SHP77 (cell line): ENCODE results near the gene ELMO3.

ENCODE experiments used
- DNase-seq, 2 experiments: peaks; one replicate each; lab custom pipeline; 2025; lab: John Stamatoyannopoulos, UW

The ELMO3 gene

DNA sequence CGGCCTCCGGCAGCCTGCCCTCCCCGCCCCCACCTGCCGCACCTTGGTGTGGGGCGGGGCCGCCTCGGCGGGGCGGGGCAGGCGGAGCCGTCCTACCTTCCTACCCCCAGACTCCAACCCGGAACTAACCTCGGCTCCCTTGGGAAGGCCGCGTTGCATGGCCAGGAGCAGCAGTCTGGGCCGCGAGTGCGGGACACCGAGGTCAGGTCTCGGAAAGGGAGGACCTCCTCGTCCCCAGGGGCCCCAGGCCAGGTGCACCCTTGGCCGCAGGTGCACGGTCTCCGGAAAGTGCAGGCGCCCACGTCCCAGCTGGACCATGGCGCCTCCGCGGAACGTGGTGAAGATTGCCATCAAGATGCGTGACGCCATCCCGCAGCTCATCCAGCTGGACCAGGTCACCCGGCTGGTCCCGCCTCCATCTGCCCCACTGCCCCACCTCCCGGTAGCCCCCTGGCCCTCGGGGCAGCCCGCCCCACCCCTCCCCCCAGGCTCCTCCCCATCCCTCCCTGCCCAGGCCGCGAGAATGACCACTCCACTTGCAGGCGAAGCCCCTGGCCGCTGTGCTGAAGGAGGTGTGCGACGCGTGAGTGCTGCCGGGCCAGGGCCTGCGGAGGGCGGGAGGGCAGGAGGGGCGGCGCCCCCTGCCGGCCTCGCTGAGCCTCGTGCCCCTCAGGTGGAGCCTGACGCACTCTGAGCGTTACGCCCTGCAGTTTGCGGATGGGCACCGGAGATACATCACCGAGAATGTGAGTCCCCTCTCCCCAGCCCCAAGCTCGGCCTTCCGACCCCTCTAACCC is at the start of gene ELMO3:
TSS of gene ELMO3 (plus strand) at position 121 of the 797 bp plus-strand sequence. CDS start at position 317, 196 bp downstream.
- DNase-seq: no peak

GRCh38 chr16:67149276-67150046 is 49.5 kb upstream of the ELMO3 start:
- DNase-seq: no peak

DNA sequence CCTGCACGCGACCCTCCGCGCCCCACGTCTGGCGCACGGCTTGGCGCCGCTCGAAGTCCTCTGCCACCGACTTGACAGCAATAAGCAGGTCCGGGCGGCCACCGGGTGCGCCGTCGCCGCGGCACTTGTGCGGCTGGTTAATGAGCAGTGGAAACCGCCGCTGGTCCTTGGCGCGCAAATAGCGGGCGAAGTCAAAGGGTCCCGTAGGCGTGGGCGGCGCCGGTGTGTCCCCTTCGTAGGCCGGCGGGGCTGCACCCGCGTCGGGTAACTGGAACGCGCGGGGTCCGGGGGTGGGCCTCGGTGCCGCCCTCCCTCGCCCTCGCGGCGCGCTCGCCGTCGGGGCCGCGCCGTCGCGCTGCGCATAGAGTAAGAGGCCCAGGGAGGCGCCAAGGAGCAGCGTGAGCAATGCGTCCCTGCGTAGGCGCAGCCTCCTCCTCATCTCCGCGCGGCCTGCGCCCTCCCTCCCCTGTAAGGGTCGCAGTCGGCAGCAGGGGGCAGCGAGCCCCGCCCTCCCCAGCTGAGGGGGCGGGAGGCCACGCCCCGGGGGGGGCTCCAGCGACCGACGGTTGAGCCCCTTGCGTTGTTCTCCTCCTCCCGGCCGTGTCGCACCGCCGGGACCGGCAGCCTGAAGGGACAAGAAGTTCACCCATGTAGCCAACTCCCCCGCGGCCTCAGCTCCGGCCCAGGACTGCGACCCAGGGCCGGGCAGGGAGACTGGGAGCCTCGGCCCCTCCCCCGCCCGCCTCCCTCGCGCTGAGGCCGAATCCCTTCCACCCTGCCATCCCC is 48.7 kb upstream of the ELMO3 start:
- DNase-seq: no peak

GRCh38 chr16:67150833-67151396 is 48.0 kb upstream of the ELMO3 start, which contains the start of gene B3GNT9:
B3GNT9 (minus strand) TSS chr16:67150998; CDS start chr16:67150485, 513 bp downstream.
- no peak for DNase-seq

DNA sequence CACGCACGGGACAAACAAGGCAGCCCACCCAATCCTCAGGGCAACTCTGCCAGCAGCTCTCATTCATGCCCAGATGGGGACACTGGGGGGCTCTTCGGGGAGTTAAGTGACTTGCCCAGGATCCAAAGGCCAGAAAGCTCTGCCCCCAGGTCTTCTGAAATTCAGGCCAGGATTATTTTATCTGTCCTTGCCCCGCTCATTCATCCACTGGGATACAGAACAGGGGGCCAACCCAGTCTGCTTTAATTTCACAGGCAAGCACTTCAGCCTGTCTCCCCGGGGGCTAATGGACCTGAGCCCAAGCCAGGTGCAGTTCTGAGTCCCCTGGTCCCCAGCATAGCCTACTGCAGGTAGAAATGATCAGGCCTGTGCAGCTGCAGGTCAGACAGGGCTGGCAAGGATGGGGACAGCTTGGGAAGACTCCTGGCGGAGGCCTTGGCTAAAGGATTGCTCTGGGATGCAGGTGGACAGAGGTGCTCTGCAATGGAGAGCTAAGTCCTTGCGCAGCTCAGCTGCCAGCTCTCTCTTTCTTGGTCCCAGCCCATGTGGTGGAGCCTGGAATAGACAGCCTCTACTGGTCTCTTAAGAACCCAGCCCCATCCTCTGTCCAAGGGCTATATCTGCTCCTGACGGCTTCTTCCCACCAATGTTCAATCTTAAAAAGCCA is 47.4 kb upstream of the ELMO3 start:
- no peak for DNase-seq

GRCh38 chr16:67154578-67155294 is 44.2 kb upstream of the ELMO3 start:
- no peak for DNase-seq

- peak; percentile 72 to 74 for DNase-seq
Observed at GRCh38 chr16:67155295-67156142, 43.4 kb upstream of the ELMO3 start.

DNA sequence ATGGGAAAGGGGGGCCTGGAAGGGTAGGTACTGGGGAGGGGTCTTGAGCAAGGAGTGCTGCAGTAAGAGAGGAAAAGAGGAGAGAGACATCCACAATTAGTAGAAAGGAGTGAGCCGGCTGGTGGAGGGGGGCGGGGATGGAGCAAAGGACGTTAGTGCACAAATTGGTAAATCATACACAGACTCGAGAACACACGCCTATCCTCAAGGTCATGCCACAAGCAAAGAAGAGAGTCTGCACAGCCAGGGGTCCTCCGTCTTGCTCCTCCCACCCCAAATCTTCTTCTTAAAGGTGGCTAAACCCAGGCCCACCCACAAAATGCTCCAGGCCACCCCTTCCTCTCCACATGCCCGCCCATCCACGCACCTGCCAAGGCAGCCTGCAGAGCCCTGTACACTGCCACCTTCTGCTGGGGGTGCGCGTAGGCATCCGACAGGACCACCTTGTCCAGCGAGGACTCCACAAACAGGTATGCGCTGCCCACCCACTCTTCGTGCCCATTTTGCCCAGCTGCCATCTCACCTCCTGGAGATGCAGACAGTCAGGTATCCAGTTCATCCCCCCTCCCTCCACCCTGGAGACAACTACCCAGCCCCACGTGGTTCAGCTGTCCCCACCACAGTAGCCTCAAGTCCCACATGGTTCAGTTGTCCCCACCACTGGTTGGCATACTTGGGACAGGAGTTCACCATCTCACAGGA is 42.6 kb upstream of the ELMO3 start:
- DNase-seq: no peak

- DNase-seq: no peak
Observed at GRCh38 chr16:67157106-67157748, 41.7 kb upstream of the ELMO3 start.

- DNase-seq: no peak
Observed at GRCh38 chr16:67157892-67158635, 40.9 kb upstream of the ELMO3 start.

DNA sequence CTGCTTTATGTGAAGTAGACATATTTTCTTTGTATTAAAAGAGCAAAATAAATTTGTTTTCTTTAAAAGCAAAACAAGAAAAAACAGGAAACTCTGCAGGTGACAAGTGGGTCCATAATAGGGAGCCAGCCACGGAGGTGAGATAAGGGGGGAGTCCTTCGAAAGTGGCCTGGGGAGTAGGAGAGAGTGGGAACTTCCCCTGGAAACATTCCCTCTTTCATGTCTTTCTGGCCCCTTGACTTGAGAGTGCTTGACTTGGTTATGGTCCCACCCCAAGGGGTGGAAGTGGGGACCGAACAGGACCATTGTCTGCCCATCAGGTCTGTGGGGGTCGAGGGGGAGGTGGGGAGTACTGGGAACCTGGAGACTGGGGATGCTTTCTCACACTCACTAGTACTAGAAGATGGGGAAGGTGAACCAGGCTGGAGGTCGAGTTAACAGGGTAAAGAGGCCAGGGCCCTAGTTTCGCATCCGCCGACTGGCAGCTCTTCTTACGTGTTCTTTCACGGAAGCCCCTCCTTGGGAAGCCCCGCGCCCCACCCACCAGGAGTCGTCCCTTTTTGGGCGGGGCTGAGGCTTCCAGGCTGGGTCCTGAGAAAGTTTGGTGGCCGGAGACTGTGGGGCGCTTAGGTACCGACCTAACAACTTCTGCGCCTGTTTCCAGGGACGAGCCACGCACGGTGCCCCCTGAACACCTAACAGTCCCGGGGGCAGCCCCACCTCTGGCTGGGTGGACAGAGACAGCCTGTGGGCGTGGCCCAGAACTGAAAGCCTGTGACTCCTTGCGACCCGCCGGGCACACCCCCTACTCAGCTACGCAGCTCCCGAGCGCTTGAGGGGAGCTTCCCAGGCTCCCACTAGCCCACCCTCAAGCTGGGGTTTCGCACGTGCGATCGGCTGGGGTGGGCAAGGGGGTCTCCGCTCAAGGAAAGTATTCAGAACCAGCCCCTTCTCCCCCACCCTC is 40.0 kb upstream of the ELMO3 start:
- peak in 1 of 2 experiments; percentile 24 for DNase-seq

- peak in 1 of 2 experiments; percentile 41 for DNase-seq
Observed at GRCh38 chr16:67161595-67162058, 37.3 kb upstream of the ELMO3 start.

DNA sequence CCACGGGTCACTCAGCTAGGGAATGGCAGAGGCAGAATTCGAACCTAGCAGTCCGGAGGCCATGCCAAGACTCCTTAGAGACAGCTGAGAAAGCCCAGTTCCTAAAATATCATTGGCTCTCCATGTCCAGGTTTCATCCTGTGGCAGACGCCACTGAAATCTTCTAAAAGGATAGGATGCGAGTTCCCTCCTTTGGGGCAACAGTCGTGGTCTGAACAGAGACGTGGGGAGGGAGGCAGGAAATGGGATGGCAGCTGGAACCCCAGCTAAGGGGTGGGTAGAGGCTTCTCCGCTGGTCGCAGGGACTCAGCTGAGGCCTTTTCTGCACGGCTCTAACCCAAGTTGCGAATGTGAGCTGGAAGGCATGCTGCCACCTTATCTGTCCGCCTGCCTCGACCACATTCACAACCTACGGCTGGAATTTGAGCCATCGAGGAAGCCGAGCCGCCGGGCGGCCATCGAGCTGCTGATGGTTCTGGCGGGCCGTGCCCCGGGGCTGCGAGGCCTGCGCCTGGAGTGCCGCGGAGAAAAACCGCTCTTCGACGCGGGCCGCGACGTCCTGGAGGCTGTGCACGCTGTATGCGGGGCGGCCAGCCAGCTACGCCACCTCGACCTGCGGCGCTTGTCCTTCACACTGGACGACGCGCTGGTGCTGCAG is 36.3 kb upstream of the ELMO3 start:
- DNase-seq: no peak

- DNase-seq: no peak
Observed at GRCh38 chr16:67163164-67163998, 35.5 kb upstream of the ELMO3 start.

DNA sequence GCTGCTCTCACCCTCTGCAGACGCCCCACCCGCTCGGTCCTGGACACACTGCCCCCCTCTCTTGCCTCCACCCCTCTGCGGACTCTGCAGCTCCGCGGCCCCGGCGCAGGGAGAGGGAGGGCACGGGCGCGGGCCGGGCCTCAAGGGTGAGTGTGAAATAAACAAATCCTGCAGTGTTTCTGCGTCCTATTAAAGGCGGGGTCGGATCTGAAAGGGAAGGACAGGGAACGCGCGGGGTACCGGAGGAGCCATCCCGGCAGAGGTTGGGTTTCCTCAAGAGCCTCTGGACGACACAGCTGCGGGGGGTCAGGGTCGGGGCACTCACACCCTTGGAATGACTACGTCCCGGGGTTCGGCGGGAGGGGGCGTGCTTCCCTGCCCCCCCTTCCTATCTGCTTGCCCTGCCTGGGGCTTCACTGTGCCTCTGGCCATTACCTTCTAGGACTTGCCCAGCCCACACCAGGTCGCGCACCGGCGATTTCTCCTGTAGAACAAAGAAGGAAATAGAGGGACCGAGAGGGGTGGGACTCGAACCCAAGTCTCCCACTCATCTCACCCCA is 34.9 kb upstream of the ELMO3 start:
- no peak for DNase-seq
